Activated effector memory CD4-positive, alpha-beta T cell treated with anti-CD3 and anti-CD28 coated beads, Interleukin-2, amount 50 U/mL, for 16 hours (primary cell): Measurements from ENCODE around the gene BPIFB3.

Experiments used
- DNase-seq: peaks from one replicate; pipeline ENCODE4 v3.0.0-alpha.2; 2020

Gene BPIFB3

DNA sequence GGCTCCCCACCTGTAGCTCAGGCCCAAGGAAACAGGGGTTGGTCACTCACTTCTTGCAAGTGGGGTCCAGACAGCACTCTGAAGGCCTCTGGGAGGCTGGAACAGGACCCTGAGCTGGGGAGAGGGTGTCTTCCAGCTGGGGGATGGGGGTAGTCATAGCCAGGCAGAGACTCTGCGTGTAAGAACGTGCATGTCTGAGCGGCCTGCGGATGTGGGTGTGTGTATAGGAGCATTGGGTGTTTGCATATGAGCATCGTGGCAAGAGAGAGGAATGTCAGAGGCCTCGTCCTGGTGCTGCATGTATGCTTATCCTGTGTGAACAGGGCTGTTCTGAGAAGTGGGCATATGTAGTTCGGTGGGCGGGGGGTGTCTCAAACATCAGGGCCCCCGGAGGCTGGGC lies 12.1 kb downstream of the BPIFB3 start:
- DNase-seq: no peak

DNA sequence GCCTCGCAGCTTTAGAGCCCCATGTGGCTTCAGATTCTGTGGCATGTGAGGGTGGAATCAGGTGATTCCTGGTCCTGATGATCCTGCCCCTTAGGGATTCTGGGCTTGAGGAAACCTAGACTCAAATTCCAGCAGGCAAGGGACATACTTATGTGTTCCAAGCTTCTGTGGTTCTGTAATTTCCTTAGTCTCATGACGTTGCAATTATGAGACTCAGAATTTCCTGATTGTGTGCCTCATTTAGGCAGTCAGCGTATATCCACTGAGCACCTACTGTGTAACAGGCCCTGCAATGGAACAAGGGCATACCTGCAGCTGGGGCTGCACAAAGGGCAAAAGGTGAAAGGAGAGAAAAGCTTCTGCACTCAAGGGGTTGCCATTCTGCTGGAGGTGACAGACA lies 14.1 kb downstream of the BPIFB3 start:
- DNase-seq: no peak

DNA sequence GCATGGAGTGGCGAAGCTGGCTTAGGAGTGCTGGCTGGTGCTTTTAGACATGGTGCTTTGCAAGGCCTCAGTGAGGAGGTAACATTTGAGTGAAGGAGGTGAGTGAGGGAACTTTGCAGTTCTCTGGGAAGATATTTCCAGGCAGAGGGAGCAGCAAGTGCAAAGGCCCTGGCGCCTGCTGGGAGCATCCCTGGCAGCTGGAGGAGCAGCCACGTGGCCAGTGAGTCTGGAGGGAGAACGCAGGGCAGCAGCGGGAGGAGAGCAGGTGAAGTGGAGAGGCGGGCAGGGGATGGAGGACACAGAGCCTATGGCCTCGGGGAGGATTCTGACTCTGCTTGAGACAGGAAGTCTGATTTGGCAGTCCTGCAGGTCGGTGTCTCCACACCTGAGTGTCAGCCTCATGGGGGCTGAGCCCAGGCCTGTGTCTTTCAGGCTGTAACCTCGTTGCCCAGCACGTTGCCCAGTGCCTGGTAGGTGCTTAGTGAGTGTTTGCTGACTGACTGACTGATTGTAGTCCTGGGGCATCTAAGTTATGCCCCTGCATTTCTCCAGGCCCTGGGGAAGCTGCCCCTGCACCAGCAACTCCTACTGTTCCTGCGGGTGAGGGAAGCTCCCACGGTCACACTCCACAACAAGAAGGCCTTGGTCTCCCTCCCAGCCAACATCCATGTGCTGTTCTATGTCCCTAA lies 14.7 kb downstream of the BPIFB3 start:
- no peak for DNase-seq

DNA sequence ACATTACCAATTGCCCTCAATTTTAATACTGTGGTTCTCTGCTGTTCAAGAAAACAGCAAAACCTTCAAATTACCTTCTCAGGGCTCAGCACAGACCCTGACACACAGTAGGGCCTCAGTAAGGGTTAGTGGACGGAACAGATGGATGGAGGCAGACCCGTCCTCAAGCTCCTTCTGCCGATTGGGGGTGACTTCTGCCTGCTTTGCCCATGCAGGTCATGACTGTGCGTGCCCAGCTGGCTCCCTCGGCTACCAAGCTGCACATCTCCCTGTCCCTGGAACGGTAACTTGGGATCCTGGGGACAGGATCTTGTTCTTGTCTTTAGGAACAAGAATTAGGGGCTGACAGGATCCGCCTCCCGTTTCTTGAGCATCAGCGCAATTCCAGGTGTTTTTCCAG lies 16.0 kb downstream of the BPIFB3 start:
- DNase-seq: no peak

DNA sequence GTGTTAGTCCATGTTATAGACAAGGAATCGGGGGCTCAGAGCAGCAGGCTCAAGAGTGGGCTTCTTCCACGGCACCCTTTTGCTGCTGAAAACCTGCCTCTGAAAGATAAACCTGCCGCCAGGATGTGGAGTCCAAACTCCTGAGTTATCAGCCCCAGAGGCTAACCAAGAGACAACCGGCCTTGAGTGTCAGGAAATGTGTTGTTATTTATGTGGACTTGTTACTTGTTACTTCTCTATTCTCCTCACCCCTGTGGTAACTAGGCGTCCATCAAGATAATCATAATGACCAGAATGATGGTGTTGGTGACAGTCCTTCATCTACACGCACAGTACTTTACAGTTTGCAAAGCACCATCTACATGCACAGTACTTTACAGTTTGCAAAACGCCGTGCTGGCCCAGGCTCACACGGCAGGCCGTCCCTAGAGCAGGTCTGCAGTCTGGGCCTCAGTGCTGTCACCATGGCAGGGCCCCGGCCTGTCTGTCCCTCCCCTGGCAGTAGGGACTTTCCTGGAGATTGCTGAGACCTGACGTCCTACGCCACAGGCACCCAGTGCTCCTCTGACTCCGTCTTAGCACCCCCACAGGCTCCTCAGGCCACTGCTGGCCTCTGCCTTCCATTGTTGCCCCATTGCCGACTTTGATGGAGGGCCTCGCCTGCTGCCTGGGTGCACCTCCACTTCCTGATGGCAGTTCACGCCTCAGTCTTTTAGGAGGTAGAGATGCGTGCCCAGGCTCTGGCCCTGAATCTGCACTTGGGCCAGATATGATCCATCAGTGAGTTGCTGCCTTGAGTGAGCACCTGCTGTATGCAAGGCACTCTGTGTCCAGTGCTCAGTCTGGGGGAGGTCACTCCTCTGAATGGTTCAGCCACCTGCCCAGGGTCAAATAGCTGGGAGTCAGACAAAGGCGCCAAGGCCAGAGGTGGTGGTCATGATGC lies 16.7 kb downstream of the BPIFB3 start:
- no peak for DNase-seq

DNA sequence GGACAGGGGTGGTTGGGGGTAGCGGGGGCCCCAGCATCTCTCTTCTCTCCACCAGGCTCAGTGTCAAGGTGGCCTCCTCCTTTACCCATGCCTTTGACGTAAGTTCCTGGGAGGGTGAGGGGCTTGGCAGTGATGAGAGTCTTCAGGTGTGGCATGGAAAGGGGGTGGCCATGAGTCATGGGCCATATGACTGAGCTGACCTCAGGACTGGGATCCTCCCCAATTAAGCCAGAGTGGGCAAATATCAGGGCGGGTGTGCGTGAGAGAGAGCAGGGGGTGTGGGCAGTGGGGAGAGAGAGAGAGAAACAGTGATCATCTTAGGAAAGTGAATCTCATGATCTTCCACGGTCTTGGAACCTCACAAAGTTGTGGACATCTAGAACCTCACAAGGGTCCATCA lies 17.5 kb downstream of the BPIFB3 start:
- no peak for DNase-seq

DNA sequence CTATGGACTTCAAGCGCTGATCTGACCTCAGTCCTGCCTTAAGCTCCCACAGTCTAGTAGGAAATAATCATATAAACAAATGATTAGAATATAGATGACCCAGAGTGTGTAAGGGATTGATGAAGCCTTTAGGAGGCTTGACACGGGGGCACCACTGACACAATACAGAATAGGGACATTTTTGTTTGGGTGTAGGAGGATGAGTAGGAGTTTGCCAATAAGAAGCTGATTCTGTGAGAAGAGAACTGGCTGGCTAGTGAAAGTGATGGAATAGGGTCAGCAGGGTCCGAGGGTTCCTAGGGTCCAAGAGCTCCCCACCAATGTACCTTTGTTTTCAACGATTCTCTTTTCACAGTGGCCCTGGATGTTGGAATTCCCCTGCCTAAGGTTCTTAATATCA lies 18.7 kb downstream of the BPIFB3 start:
- DNase-seq: no peak

DNA sequence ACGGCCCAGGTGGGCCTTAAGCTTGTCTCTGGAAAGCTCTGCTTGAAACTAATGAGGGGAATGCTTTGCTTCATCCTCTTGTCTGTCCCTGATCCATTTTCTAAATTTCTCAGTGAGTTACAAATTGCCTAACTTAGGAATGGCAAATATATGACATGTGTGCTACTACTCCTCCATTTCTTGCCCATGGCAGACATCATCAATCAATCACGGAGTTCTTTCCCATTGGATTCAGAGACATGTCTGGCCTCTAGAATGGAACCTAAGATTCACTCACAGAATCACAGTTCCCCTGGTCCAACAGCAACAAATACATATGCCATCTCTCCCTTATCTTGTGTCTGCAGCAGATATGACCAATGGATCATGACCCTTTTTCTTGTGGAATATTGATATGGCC lies 19.1 kb downstream of the BPIFB3 start:
- DNase-seq: no peak

DNA sequence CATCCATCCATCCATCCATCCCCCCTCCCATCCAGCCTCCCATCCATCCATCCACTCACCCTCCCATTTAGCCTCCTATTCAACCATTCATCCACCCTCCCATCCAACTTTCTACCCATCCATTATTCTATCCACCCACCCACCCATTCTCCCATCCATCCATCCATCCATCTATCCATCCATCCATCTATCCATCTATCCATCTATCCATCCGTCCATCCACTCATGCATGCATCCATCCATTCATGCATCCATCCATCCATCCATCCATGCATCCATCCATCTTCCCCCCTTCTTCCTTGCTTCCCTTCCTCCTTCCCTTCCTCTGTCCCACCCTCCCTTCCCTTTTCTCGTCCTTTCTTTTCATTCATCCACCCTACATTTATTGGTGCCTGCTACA lies 21.0 kb downstream of the BPIFB3 start:
- no peak for DNase-seq

DNA sequence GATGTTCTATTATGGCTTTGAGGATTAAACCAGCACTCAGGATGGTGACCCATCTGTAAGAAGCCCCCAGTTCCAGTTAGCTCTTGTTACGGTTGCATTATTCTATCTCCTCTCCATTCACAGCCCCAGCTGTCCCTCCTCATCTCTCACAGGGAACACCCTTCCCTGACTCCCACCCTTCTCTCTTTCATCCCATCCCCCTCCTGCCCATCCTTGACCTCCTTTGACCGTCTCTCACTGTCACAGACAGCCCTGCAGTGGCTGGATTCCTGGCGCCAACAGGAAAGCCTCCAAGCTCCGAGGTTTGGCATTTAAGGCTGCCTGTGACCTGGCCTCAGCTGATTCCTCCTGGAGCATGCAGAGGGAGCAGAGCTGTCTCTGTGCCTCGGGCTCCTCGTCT lies 21.6 kb downstream of the BPIFB3 start:
- no peak for DNase-seq

DNA sequence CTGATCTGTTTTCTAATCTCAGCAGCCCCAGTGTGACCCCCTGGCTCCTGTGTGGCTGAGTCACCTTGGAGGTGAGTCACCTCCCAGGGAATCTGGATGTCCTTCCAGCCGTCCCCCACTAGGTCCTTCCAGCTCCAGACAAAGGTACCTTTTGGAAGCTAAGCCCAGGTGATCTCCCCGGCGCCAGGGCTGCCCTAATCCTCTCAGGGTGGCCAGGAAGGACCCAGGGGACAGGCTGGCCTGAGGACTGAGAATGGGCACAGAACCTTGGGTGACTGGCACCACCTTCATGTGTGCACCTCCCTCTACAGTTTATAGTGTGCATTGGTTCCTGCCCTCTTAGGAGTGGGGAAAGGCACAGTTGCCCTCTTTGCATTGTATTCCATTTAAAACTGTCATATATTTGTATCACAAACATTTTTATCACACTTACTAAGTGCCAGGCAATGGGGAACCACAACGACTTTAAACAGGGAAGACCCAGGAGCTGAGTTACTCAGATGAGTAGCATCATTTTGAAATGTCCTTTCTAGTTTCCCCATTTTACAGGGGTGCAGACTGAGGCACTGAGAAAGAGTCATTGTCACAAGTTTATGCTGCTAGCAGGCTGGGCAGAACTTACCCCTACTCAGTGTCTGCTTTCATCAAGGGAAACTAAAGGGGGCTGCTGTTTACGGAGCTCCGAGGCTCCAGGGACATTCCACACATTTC lies 23.1 kb downstream of the BPIFB3 start:
- DNase-seq: no peak

DNA sequence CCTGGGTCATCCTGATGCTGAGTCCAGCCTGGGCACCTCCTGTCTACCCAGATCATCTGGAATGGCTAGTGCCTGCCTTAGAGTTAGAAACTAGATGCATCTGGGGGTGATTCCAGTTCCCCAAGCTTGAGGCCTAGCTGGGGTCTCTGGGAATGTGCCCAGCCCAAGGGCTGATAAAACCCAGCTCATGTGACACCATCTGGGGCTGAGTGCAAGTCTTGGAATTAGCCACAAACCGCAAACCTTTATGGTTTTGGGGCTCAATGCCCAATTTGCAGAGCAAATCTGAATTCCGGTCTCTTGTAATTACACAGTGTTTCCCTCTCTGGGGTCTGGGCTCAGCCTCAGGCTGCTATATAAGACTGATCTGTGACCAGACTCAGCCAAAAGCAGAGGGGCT lies 25.6 kb downstream of the BPIFB3 start, which contains the start of gene BPIFB4:
TSS of gene BPIFB4 (plus strand) at position 385 of the 400 bp plus-strand sequence. CDS start 1,884 bp downstream, outside the sequence.
- DNase-seq: no peak

DNA sequence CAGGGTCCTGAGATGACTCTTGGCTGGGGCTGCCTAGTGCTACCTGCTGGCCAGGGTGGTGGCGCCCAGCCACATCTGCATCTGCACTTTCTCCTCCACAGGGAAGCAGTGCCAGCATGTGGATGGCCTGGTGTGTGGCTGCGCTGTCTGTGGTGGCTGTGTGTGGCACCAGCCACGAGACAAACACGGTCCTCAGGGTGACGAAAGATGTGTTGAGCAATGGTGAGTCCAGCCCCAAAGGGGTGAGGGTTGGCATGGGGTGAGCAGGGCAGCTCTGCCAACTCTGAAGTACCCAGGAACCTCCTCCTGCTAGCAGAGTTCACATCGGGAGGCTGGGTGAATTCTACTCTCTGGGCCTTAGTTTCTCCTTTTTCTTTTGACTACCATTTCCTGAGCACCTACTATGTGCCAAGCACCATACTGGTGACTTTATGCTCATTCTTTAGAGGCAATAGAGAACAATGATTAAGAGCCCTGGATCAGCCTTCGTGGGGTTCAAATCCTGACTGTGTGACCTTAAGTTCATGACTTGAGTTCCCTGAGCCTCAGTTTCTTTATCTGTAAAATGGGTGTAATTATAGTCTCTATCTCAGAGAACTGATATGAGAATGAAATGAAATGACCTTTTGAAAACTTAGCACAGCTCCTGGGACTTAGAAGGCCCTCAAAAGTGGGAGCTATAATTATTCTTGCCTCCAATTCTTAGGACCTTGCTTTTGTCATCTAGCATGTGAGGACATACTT lies 27.9 kb downstream of the BPIFB3 start:
- no peak for DNase-seq

DNA sequence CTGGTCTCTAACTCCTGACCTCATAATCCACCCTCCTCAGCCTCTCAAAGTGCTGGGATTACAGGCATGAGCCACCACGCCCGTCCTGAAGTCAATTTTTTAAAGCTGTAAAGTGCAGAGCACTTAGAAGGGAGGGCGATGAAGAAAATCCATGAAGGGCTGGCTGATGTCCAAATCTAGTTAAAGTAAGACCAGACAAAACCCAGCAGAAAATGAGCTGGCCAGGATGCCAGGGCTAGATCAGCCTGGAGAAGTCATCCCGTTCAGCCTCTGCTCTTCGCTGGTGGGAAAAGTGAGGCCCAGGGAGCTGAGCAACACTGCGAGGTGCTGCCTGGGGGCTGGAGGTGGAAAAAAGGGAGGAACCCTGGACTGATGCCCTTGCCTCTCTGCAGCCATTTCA lies 28.8 kb downstream of the BPIFB3 start:
- DNase-seq: no peak

DNA sequence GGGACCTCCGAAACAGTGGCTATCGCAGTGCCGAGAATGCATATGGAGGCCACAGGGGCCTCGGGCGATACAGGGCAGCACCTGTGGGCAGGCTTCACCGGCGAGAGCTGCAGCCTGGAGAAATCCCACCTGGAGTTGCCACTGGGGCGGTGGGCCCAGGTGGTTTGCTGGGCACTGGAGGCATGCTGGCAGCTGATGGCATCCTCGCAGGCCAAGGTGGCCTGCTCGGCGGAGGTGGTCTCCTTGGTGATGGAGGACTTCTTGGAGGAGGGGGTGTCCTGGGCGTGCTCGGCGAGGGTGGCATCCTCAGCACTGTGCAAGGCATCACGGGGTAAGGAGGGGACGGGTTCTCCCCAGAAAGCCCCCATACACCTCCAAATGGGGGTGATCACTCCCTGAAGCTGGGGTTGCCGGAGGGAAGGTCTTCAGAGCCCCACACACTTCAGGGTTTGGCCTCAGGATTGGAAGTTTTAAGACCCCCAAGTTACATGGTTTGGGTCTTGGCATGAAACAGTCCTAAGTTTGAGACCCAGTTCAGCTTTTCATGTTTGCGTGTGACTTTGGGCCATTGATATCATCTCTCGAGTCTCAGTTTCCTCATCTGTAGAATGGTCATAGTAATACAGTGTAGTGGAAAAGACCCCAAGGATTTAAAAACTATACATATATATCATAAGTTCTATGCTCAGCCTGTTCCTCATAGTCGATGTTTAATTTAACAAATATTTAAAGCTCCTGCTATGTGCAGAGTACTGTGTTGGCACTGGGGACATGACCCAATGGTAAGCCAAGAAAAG lies 30.0 kb downstream of the BPIFB3 start:
- no peak for DNase-seq

DNA sequence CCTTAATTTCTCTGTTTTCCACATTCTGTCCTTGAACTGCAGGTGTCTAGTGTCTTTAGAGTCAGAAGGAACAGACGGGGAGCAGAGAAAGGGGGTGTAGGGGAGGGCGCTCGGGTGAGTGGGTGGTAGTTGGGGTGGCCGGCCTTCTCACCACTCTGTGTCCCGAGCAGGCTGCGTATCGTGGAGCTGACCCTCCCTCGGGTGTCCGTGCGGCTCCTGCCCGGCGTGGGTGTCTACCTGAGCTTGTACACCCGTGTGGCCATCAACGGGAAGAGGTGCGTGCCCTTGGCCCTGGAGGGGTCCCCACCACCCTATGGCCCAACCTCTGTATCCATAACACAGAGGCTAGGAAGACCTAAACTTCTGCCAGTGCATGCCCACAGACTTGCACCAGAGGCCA lies 31.0 kb downstream of the BPIFB3 start:
- DNase-seq: no peak

DNA sequence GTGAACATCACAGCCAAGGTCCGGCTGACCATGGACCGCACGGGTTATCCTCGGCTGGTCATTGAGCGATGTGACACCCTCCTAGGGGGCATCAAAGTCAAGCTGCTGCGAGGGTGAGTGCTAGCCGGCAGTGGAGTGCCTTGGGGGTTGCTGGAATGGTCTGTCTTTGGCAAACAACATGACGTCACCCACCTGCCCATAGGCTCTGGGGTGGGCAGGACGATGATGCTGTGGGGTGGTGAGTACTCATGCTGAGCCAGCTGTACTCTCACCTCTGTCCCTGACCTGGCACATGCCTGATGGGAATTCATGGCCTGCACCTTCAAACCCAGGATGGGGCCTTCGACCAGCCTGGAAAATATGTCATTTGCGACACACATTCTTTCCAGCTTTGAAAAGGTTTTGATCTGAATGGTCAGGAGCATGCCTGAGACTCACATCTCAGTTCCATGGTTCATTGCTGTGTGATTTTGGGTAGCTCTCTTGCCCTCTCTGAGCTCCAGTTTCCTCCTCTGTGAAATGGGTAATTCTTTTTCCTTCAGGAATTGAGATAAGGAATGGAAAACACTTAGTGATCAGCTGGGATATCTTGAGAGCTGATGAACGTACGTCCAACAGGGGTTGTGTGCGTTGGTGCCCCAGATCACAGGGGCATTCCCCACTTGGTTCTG lies 32.5 kb downstream of the BPIFB3 start:
- no peak for DNase-seq

DNA sequence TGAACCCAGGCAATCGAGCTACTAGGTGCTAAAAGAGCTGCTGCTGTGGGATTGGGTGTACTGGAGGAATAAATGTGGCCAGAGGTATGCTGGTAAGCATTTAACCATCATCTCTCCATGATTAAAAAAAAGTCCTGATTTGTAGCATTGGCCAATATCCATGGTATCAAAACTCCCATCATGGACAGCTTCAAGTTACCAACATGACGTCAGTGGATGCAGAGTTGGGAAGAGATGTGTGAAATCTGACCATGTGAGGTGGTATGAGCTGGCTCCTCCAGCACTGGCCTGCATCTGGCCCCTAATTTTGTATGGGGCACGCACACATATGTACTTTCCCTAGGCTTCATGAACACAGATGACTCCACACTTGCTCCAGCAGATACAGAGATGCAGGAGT lies 37.4 kb downstream of the BPIFB3 start:
- DNase-seq: no peak

DNA sequence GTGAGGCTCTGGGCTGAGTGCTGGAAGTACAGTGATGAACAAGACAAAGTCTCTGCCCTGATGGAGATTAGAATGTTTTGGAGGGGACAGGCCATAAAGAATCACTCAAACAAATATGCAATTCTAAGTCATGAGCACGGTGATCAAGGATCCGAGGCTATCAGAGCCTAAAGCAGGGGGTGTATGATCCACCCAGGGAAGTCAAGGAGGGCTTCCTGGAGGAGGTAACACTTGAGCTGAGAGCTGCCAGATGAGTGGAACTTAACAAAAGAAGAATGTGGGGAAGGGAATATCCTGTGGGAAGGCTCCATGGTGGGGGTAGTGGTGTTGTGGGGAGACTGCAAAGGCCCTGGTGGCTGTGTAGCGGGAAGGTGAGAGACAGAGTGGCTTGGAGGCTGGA lies 38.0 kb downstream of the BPIFB3 start:
- DNase-seq: no peak

DNA sequence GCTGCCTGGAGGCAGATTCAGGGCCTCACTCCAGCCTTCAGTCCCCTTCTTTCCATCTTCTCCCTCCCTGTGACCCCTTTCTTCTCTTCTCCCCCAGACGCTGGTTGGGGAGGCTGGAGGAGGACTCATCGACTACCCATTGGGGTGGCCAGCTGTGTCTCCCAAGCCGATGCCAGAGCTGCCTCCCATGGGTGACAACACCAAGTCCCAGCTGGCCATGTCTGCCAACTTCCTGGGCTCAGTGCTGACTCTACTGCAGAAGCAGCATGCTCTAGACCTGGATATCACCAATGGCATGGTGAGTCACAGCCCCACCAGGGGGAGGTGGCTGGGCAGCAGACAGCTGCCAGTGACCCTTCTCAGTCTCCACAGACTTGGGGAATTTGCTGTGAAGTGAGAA lies 38.7 kb downstream of the BPIFB3 start:
- no peak for DNase-seq

DNA sequence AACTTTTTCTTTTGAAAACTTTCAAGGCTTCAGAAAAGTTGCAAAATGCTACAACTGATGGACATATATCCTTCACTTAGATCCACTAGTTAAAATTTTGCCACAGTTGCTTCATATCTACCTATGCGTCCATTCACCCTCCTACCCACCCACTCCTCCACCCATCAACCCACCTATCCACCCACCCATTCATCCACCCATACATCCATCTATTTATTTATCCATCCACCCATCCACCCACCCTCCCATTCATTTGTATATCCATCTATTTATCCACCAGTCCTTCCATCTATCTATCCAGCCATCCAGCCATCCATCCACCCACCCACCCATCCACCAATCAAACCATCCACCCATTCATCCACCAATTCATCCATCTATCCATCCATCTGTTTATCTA lies 39.4 kb downstream of the BPIFB3 start:
- no peak for DNase-seq
